RWPE2 (cell line): Measurements from ENCODE around the gene ZFPM1.

ENCODE experiments used
- ATAC-seq: fragments of 200-7000 bp; cut with Tn5 transposase; 3 replicates; pipeline ENCODE4 v1.9.1; 2021; ENCODE audit warnings: low read depth
- DNase-seq: peaks from one replicate; pipeline ENCODE4 v3.0.0-alpha.2; 2020; ENCODE audit warnings: low spot score
- H3K27ac ChIP-seq: fragments of 450-650 bp; 2 replicates; pipeline ENCODE4 v1.5.1; 2017; ENCODE audit warnings: mild to moderate bottlenecking; ENCODE audit not compliant: poor library complexity, severe bottlenecking
- H3K27me3 ChIP-seq: fragments of 250-450 bp; sonication (Bioruptor Pico); 2 replicates; pipeline ENCODE4 v1.5.1; 2021; ENCODE audit warnings: mild to moderate bottlenecking, moderate library complexity; ENCODE audit not compliant: insufficient read depth, poor library complexity, severe bottlenecking
- H3K36me3 ChIP-seq: fragments of 250-450 bp; sonication (Bioruptor Pico); 2 replicates; pipeline ENCODE4 v1.5.1; 2020; ENCODE audit warnings: low read depth, mild to moderate bottlenecking, moderate library complexity
- H3K4me1 ChIP-seq: fragments of 250-450 bp; sonication (Bioruptor Pico); 2 replicates; pipeline ENCODE4 v1.5.1; 2021; ENCODE audit warnings: mild to moderate bottlenecking, moderate library complexity; ENCODE audit not compliant: insufficient read depth, poor library complexity, severe bottlenecking
- H3K4me3 ChIP-seq: fragments of 250-450 bp; sonication (Bioruptor Pico); 2 replicates; pipeline ENCODE4 v1.5.1; 2021; ENCODE audit warnings: mild to moderate bottlenecking, moderate library complexity; ENCODE audit not compliant: severe bottlenecking
- H3K9me3 ChIP-seq: fragments of 250-450 bp; sonication (Bioruptor Pico); 2 replicates; pipeline ENCODE4 v1.5.1; 2021; ENCODE audit warnings: mild to moderate bottlenecking, moderate library complexity; ENCODE audit not compliant: severe bottlenecking
- CTCF ChIP-seq: fragments of 450-650 bp; IDR thresholded peaks from one replicate; pipeline ENCODE4 v1.5.1; 2017; ENCODE audit warnings: mild to moderate bottlenecking, moderate library complexity; ENCODE audit not compliant: poor library complexity, severe bottlenecking

Gene ZFPM1

DNA sequence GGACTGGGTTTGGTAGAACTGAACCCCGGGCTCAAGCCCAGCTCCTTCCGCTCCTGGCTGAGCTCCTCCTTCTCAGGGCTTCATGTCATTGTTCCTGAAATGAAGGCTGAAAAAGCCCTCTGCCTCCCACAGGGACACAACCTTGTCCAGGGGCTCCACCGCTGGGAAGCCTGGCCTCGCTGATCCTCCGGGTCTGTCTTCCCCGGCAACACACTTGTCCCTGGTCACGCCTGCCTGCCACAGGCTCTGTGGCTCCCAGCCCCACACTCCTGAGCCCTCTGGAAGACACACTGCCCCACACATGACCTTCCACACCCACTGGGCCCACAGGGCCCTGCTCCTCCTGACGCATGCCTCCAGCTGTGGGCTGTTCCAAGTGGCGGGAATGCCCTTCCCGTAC lies 99.1 kb downstream of the ZFPM1 start:
- Histone ChIP-seq H3K4me1 (no peaks in the 10 kb centered on the region), H3K4me3 (no peak overlapping the region), H3K27ac (no peak overlapping the region), H3K27me3 (peaks cover 40% of the 10 kb centered on the region), H3K9me3 (no peaks in the 10 kb centered on the region), H3K36me3 (no peaks in the 10 kb centered on the region)
- ATAC-seq (no peak), DNase-seq (no peak)
- no peak for TF ChIP-seq CTCF

GRCh38 chr16:88552815-88553214 lies 99.7 kb downstream of the ZFPM1 start:
- H3K27ac ChIP-seq: no peak overlapping the region
- no peaks in the 10 kb centered on the region for H3K9me3 ChIP-seq
- ATAC-seq (no peak), DNase-seq (no peak)
- TF ChIP-seq CTCF: no peak
- H3K4me1 ChIP-seq: no peaks in the 10 kb centered on the region
- peaks cover 40% of the 10 kb centered on the region for H3K27me3 ChIP-seq
- no peaks in the 10 kb centered on the region for H3K36me3 ChIP-seq
- no peak overlapping the region for H3K4me3 ChIP-seq

DNA sequence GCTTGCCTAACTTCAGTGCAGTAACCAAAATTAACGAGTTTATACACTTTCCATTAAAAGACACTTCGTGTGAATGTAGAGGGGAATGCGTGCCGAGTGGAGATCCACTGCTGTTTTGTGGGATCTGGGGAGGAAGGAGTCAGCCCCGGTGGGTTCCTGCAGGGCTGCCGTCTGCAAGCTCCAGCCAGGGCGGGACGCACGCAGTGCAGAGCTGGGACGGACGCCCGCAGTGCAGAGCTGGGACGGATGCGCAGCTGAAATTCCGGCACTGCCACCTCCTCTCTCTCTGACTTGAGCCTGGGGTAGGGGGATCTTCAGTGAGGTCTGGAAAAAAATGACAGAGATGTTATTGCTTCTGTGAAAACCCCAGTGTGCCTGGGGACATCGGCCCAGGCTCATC lies 100.7 kb downstream of the ZFPM1 start:
- Histone ChIP-seq H3K4me3 (no peak overlapping the region), H3K27ac (no peak overlapping the region), H3K4me1 (no peaks in the 10 kb centered on the region), H3K36me3 (no peaks in the 10 kb centered on the region), H3K9me3 (no peaks in the 10 kb centered on the region), H3K27me3 (peaks cover 37% of the 10 kb centered on the region)
- no peak for TF ChIP-seq CTCF
- ATAC-seq: peak; percentile 32; the same call in 1 of the 3 replicates
- no peak for DNase-seq

DNA sequence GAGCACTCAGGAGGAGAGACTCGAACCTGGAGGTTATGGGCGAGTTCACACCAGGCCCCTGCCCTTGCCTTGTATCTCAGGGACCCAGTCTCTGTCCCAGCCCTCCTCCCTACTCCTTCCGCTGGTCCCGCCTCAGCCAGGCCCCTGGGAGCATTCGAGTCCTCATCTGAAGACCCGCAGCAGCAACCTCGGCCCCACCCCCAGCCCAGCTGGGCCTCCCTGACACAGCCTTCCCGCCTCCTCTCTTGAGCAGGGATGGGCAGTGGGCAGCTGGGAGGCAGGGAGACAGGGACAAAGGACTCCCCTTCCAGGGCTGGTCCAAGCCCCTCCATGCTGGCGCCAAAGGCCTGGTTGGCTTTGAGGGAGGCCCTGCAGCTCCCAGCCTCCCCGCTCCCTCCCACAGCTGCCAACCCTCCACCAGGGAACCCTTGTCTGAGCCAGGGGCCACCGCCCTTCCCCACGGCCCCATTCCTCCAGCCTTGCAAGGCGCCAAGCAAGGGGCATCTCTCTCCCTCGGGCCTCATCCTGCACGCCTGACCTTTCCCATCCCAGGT lies 101.7 kb downstream of the ZFPM1 start:
- no peak for ATAC-seq
- Histone ChIP-seq H3K4me3 (no peak overlapping the region), H3K36me3 (no peaks in the 10 kb centered on the region), H3K27me3 (peaks cover 33% of the 10 kb centered on the region), H3K9me3 (no peaks in the 10 kb centered on the region), H3K4me1 (no peaks in the 10 kb centered on the region), H3K27ac (no peak overlapping the region)
- no peak for TF ChIP-seq CTCF
- DNase-seq: no peak

GRCh38 chr16:88556294-88556988 lies 103.4 kb downstream of the ZFPM1 start:
- Histone ChIP-seq H3K27me3 (peaks cover 33% of the 10 kb centered on the region), H3K4me1 (no peaks in the 10 kb centered on the region), H3K36me3 (no peaks in the 10 kb centered on the region), H3K9me3 (no peaks in the 10 kb centered on the region), H3K4me3 (no peak overlapping the region), H3K27ac (no peak overlapping the region)
- ATAC-seq: no peak
- DNase-seq: no peak
- TF ChIP-seq CTCF: no peak
